Vagina (tissue), 2 donors: ENCODE measurements around the gene GABRB3.

ENCODE experiments used
- CTCF ChIP-seq, 3 experiments: fragments of 450-650 bp in 2 of 3; fragments of 200-600 bp in 1 of 3; sonication (generic) in 1 of 3; IDR thresholded peaks; one replicate each; pipeline ENCODE4 v1.5.1; 2017 to 2019; ENCODE audit warnings: antibody characterized with exemption in 3 of 3, mild to moderate bottlenecking in 2 of 3, moderate library complexity in 2 of 3
- POLR2A ChIP-seq, 2 donors: fragments of 450-650 bp; IDR thresholded peaks; one replicate each; pipeline ENCODE4 v1.6.1; 2017; ENCODE audit warnings: antibody characterized with exemption in 2 of 2, mild to moderate bottlenecking in 2 of 2, moderate library complexity in 2 of 2
- POLR2AphosphoS5 ChIP-seq, 2 donors: sonication (generic); formaldehyde crosslinking; IDR thresholded peaks; one replicate each; pipeline ENCODE4 v1.9.0; 2017; ENCODE audit warnings: antibody characterized with exemption in 2 of 2, mild to moderate bottlenecking in 2 of 2, low read depth in 1 of 2; ENCODE audit not compliant: insufficient read depth in 1 of 2

DNA sequence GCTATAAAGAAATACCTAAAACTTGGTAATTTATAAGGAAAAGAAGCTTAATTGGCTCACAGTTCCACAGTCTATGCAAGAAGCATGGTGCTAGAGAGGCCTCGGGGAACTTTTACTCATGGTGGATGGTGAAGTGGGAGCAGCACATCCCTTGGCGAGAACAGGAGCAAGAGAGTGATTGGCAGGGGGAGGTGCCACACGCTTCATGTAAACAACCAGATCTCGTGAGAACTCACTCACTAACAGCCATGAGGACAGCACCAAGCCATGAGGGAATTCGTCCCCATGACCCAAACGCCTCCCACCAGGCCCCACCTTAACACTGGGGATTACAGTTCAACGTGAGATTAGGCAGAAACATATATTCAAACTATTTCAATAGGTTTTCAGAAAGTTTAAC is 28.0 kb downstream of the GABRB3 start:
- no peak for TF ChIP-seq POLR2AphosphoS5 (IDR thresholded peaks at IDR 0.05; ENCODE audit: insufficient read depth in 1 of 2, low read depth in 1 of 2)
- no peak for TF ChIP-seq POLR2A (IDR thresholded peaks at IDR 0.05)
- TF ChIP-seq CTCF (IDR thresholded peaks at IDR 0.05) = no peak
